Gastroesophageal sphincter (tissue), 4 donors: ENCODE results near the gene COBLL1. TPM values are rescaled to one million over a fixed set of nuclear protein-coding genes. Genes with fewer than 3 reads are reported as not detected.
A peak's percentile ranks its signal among the peaks of the same experiment; 100 is the strongest.

Source experiments
- ATAC-seq: fragments of 150-250 bp; one replicate; pipeline ENCODE4 v1.9.1; 2016; ENCODE audit warnings: mild to moderate bottlenecking, moderate library complexity
- H3K27ac ChIP-seq, 4 donors: fragments of 200-600 bp; sonication (generic) in 3 of 4; 1 replicate in 3 of 4; 2 replicates in 1 of 4; pipeline ENCODE4 v1.5.1; 2016 to 2019
- H3K27me3 ChIP-seq: fragments of 200-600 bp; sonication (generic); one replicate; pipeline ENCODE4 v1.5.1; 2019
- H3K36me3 ChIP-seq, 2 donors: fragments of 200-600 bp; sonication (generic); one replicate each; pipeline ENCODE4 v1.5.1; 2019; ENCODE audit warnings: control low read depth in 1 of 2
- H3K4me1 ChIP-seq, 3 donors: fragments of 200-600 bp; sonication (generic); 1 replicate in 2 of 3; 2 replicates in 1 of 3; pipeline ENCODE4 v1.5.1; 2016 to 2019; ENCODE audit warnings: control low read depth in 2 of 3
- H3K4me3 ChIP-seq, 2 donors: fragments of 200-600 bp; sonication (generic); one replicate each; pipeline ENCODE4 v1.5.1; 2019; ENCODE audit warnings: mild to moderate bottlenecking in 1 of 2, moderate library complexity in 1 of 2
- H3K9me3 ChIP-seq, 3 donors: fragments of 200-600 bp; sonication (generic); one replicate each; pipeline ENCODE4 v1.5.1; 2017 to 2019; ENCODE audit warnings: control low read depth in 2 of 3
- CTCF ChIP-seq, 4 experiments: fragments of 200-600 bp in 2 of 4; fragments of 450-650 bp in 2 of 4; sonication (generic) in 1 of 4; IDR thresholded peaks; one replicate each; pipeline ENCODE4 v1.5.1; 2017 to 2019; ENCODE audit warnings: antibody characterized with exemption in 4 of 4, mild to moderate bottlenecking in 2 of 4, moderate library complexity in 2 of 4
- EP300 ChIP-seq: sonication (generic); formaldehyde crosslinking; IDR thresholded peaks from one replicate; pipeline ENCODE4 v1.6.1; 2017; ENCODE audit warnings: antibody characterized with exemption, mild to moderate bottlenecking
- POLR2A ChIP-seq, 2 donors: fragments of 450-650 bp; IDR thresholded peaks; one replicate each; pipeline ENCODE4 v1.6.1; 2017; ENCODE audit warnings: antibody characterized with exemption in 2 of 2, mild to moderate bottlenecking in 2 of 2, moderate library complexity in 1 of 2
- POLR2AphosphoS5 ChIP-seq: sonication (generic); formaldehyde crosslinking; IDR thresholded peaks from one replicate; pipeline ENCODE4 v1.6.1; 2017; ENCODE audit warnings: antibody characterized with exemption
- WGBS, 2 donors: methylation state at CpG; one replicate each; pipeline ENCODE4 v1.1.5; 2018; ENCODE audit warnings: low coverage in 1 of 2; 5-methylcytosine and 5-hydroxymethylcytosine counted together
- total RNA-seq, 4 donors: library from RNA; depleted of rRNA; stranded (reverse); fragments of >200 nt; gene quantifications; one replicate each; pipeline ENCODE4 v1.1.0, GENCODE V29; 2016

The COBLL1 gene
- total RNA-seq, 4 donors from 2014 or later: 25.7 to 71.6 (median 56.6) TPM

- Histone ChIP-seq H3K4me1 (peaks cover 0 to 18% (median 0%) of the 10 kb centered on the region in 3 donors), H3K27ac (peak overlapping the region in 1 of 4 donors; percentile 46), H3K27me3 (no peaks in the 10 kb centered on the region), H3K36me3 (peaks cover 0 to 7% of the 10 kb centered on the region in 2 donors), H3K9me3 (no peaks in the 10 kb centered on the region), H3K4me3 (no peak overlapping the region)
- no peak for TF ChIP-seq CTCF (IDR thresholded peaks at IDR 0.05)
- TF ChIP-seq EP300: no peak
- TF ChIP-seq POLR2AphosphoS5: no peak
- TF ChIP-seq POLR2A (IDR thresholded peaks at IDR 0.05): no peak
- ATAC-seq: no peak
Observed at GRCh38 chr2:164661349-164661748, 180.3 kb downstream of the COBLL1 start.

- Histone ChIP-seq H3K4me3 (no peak overlapping the region), H3K9me3 (peaks cover 0 to 6% (median 0%) of the 10 kb centered on the region in 3 donors), H3K36me3 (peaks cover 0 to 7% of the 10 kb centered on the region in 2 donors), H3K27me3 (no peaks in the 10 kb centered on the region), H3K4me1 (peaks cover 0 to 9% (median 0%) of the 10 kb centered on the region in 3 donors), H3K27ac (no peak overlapping the region)
- TF ChIP-seq POLR2AphosphoS5: no peak
- no peak for TF ChIP-seq POLR2A (IDR thresholded peaks at IDR 0.05)
- TF ChIP-seq EP300: no peak
- TF ChIP-seq CTCF (IDR thresholded peaks at IDR 0.05): no peak
- 73 to 79% methylated on average over 2 of the region's 2 CpGs for WGBS, 2 donors
- no peak for ATAC-seq
Observed at GRCh38 chr2:164657129-164657528, 184.5 kb downstream of the COBLL1 start.

GRCh38 chr2:164655750-164656149, 185.9 kb downstream of the COBLL1 start:
- Histone ChIP-seq H3K27ac (no peak overlapping the region), H3K4me3 (no peak overlapping the region), H3K36me3 (peaks cover 0 to 7% of the 10 kb centered on the region in 2 donors), H3K9me3 (peaks cover 0 to 13% (median 0%) of the 10 kb centered on the region in 3 donors), H3K27me3 (no peaks in the 10 kb centered on the region), H3K4me1 (no peaks in the 10 kb centered on the region)
- 81 to 82% methylated on average over 2 of the region's 2 CpGs for WGBS, 2 donors
- no peak for ATAC-seq
- TF ChIP-seq EP300 (no peak), POLR2A (IDR thresholded peaks at IDR 0.05) (no peak), CTCF (IDR thresholded peaks at IDR 0.05) (no peak), POLR2AphosphoS5 (no peak)

GRCh38 chr2:164655336-164655735, 186.3 kb downstream of the COBLL1 start:
- H3K4me3 ChIP-seq: no peak overlapping the region
- H3K9me3 ChIP-seq: peaks cover 0 to 16% (median 0%) of the 10 kb centered on the region in 3 donors
- no peak overlapping the region for H3K27ac ChIP-seq
- H3K36me3 ChIP-seq: peaks cover 0 to 7% of the 10 kb centered on the region in 2 donors
- no peak for TF ChIP-seq POLR2A (IDR thresholded peaks at IDR 0.05)
- no peak for TF ChIP-seq POLR2AphosphoS5
- TF ChIP-seq EP300: no peak
- TF ChIP-seq CTCF (IDR thresholded peaks at IDR 0.05): no peak
- H3K4me1 ChIP-seq: no peaks in the 10 kb centered on the region
- no peaks in the 10 kb centered on the region for H3K27me3 ChIP-seq
- no peak for ATAC-seq

- TF ChIP-seq EP300 (no peak), CTCF (IDR thresholded peaks at IDR 0.05) (no peak), POLR2AphosphoS5 (no peak), POLR2A (IDR thresholded peaks at IDR 0.05) (no peak)
- Histone ChIP-seq H3K36me3 (no peaks in the 10 kb centered on the region), H3K9me3 (peaks cover 0 to 35% (median 0%) of the 10 kb centered on the region in 3 donors), H3K4me3 (no peak overlapping the region), H3K27ac (no peak overlapping the region), H3K4me1 (no peaks in the 10 kb centered on the region), H3K27me3 (no peaks in the 10 kb centered on the region)
- WGBS, 2 donors: 33 to 40% methylated on average over 1 of the region's 1 CpG
- ATAC-seq: no peak
Observed at GRCh38 chr2:164651361-164651760, 190.3 kb downstream of the COBLL1 start.
